IMR-90 (cell line): ENCODE measurements around the gene BMX.

Experiments
- BHLHE40 ChIP-seq: fragments of 150-350 bp; IDR thresholded peaks from 2 replicates; pipeline ENCODE4 v1.6.1; 2016; ENCODE audit warnings: mild to moderate bottlenecking, low read depth, low read length
- CEBPB ChIP-seq: IDR thresholded peaks from 2 replicates; pipeline ENCODE4 v1.6.1; 2012; ENCODE audit warnings: low read depth, low read length, improper control_type of control experiment
- CHD1 ChIP-seq: IDR thresholded peaks from 2 replicates; pipeline ENCODE4 v1.6.1; 2012; ENCODE audit warnings: low read depth, low read length, improper control_type of control experiment
- CTCF ChIP-seq: conservative IDR thresholded peaks from 2 replicates; pipeline ENCODE4 v1.5.1; 2012; ENCODE audit warnings: mild to moderate bottlenecking, low read depth, low read length, improper control_type of control experiment
- FOS ChIP-seq: fragments of 150-350 bp; IDR thresholded peaks from 2 replicates; pipeline ENCODE4 v1.6.1; 2016; ENCODE audit warnings: low read depth, low read length
- MAZ ChIP-seq: IDR thresholded peaks from 2 replicates; pipeline ENCODE4 v1.6.1; 2012; ENCODE audit warnings: low read depth, mild to moderate bottlenecking, low read length, improper control_type of control experiment, moderate library complexity, borderline replicate concordance
- MXI1 ChIP-seq: IDR thresholded peaks from 2 replicates; pipeline ENCODE4 v1.6.1; 2012; ENCODE audit warnings: low read depth, mild to moderate bottlenecking, low read length, moderate library complexity, borderline replicate concordance
- POLR2A ChIP-seq: IDR thresholded peaks from 2 replicates; pipeline ENCODE4 v1.6.1; 2012; ENCODE audit warnings: mild to moderate bottlenecking, low read depth, low read length
- RAD21 ChIP-seq: IDR thresholded peaks from 2 replicates; pipeline ENCODE4 v1.6.1; 2012; ENCODE audit warnings: low read length, improper control_type of control experiment
- RCOR1 ChIP-seq: IDR thresholded peaks from 2 replicates; pipeline ENCODE4 v1.6.1; 2012; ENCODE audit warnings: mild to moderate bottlenecking, low read length, improper control_type of control experiment; ENCODE audit not compliant: insufficient replicate concordance
- RFX5 ChIP-seq: IDR thresholded peaks from 2 replicates; pipeline ENCODE4 v1.8.0; 2012; ENCODE audit warnings: low read depth, mild to moderate bottlenecking, low read length, moderate library complexity
- SMC3 ChIP-seq: fragments of 150-350 bp; IDR thresholded peaks from 2 replicates; pipeline ENCODE4 v1.6.1; 2016; ENCODE audit warnings: low read depth, mild to moderate bottlenecking, antibody characterized with exemption, low read length, moderate library complexity
- USF2 ChIP-seq: fragments of 150-350 bp; IDR thresholded peaks from 2 replicates; pipeline ENCODE4 v1.6.1; 2017; ENCODE audit warnings: mild to moderate bottlenecking, antibody characterized with exemption, low read length, low read depth

GRCh38 chrX:15523088-15523487 is 22.5 kb downstream of the BMX start:
- TF ChIP-seq POLR2A = no peak
- TF ChIP-seq CTCF = no peak
- no peak for TF ChIP-seq RFX5
- no peak for TF ChIP-seq CEBPB
- no peak for TF ChIP-seq USF2
- no peak for TF ChIP-seq MXI1
- no peak for TF ChIP-seq CHD1
- no peak for TF ChIP-seq FOS
- TF ChIP-seq BHLHE40 = no peak
- TF ChIP-seq SMC3 = no peak
- TF ChIP-seq RAD21 = no peak
- no peak for TF ChIP-seq RCOR1
- TF ChIP-seq MAZ = no peak
